Upper lobe of left lung (tissue), 6 donors: ENCODE measurements around the gene CD33. TPM values are rescaled to one million over a fixed set of nuclear protein-coding genes. Genes with fewer than 3 reads are reported as not detected.
A peak's percentile ranks its signal among the peaks of the same experiment; 100 is the strongest.

Experiments used
- ATAC-seq, 2 donors: fragments of 200-7000 bp; cut with Tn5 transposase; one replicate each; pipeline ENCODE4 v1.9.1; 2022; ENCODE audit warnings: mild to moderate bottlenecking in 2 of 2, moderate library complexity in 2 of 2; ENCODE audit not compliant: low FRiP score in 2 of 2
- DNase-seq, 2 donors: peaks; one replicate each; pipeline ENCODE4 v3.0.0-alpha.2; 2019 to 2020
- H3K27ac ChIP-seq, 4 donors: fragments of 200-600 bp; sonication (generic); one replicate each; pipeline ENCODE4 v1.5.1; 2016 to 2019
- H3K27me3 ChIP-seq, 4 donors: fragments of 200-600 bp; sonication (generic); one replicate each; pipeline ENCODE4 v1.5.1; 2017 to 2019
- H3K36me3 ChIP-seq, 4 donors: fragments of 200-600 bp; sonication (generic); one replicate each; pipeline ENCODE4 v1.5.1; 2016 to 2019
- H3K4me1 ChIP-seq, 4 donors: fragments of 200-600 bp; sonication (generic); one replicate each; pipeline ENCODE4 v1.5.1; 2018 to 2019
- H3K4me3 ChIP-seq, 4 donors: fragments of 200-600 bp; sonication (generic); one replicate each; pipeline ENCODE4 v1.5.1; 2017 to 2019; ENCODE audit warnings: mild to moderate bottlenecking in 2 of 4, moderate library complexity in 1 of 4
- H3K9me3 ChIP-seq, 4 donors: fragments of 200-600 bp; sonication (generic); one replicate each; pipeline ENCODE4 v1.5.1; 2018 to 2019
- CTCF ChIP-seq, 6 experiments: fragments of 450-650 bp in 4 of 6; fragments of 200-600 bp in 2 of 6; sonication (generic) in 2 of 6; IDR thresholded peaks; one replicate each; pipeline ENCODE4 v1.5.1; 2016 to 2019; ENCODE audit warnings: antibody characterized with exemption in 6 of 6
- EP300 ChIP-seq, 4 donors: sonication (generic); formaldehyde crosslinking; IDR thresholded peaks; one replicate each; pipeline ENCODE4 v1.5.1; 2017; ENCODE audit warnings: antibody characterized with exemption in 4 of 4, control low read depth in 2 of 4
- POLR2A ChIP-seq, 4 donors: fragments of 450-650 bp; IDR thresholded peaks; one replicate each; pipeline ENCODE4 v1.5.1; 2016 to 2017; ENCODE audit warnings: antibody characterized with exemption in 4 of 4, mild to moderate bottlenecking in 2 of 4
- POLR2AphosphoS5 ChIP-seq, 2 donors: sonication (generic); formaldehyde crosslinking; IDR thresholded peaks; one replicate each; pipeline ENCODE4 v1.5.1; 2017; ENCODE audit warnings: antibody characterized with exemption in 2 of 2
- WGBS, 2 donors: methylation state at CpG; one replicate each; pipeline ENCODE4 v1.1.5; 2017 to 2018; 5-methylcytosine and 5-hydroxymethylcytosine counted together
- total RNA-seq, 6 donors: library from RNA; depleted of rRNA in 4 of 6; stranded (reverse); fragments of >200 nt in 4 of 6; gene quantifications; one replicate each; pipeline versions ENCODE4 v1.1.0 to v1.2.1, GENCODE V29; 2016 to 2021
- donor health status: DM: no; HTN: no; CAD: no; lungs with moderate emphysema.
- donor health status: DM: no; HTN: yes; CAD: no; lungs with severe emphysema.

The CD33 gene
- total RNA-seq, 6 donors from 2014 or later = 8.4 to 32.2 (median 21.6) TPM

GRCh38 chr19:51250786-51251467, 26.0 kb downstream of the CD33 start, which contains the start of gene SIGLECL1:
SIGLECL1 (plus strand) TSS chr19:51251080; CDS start chr19:51264073, 12,993 bp downstream.
- Histone ChIP-seq H3K4me3 (no peak within 1 kb of the TSS), H3K9me3 (no peaks in the 10 kb centered on the region), H3K27ac (no peak within 1 kb of the TSS), H3K4me1 (no peaks in the 10 kb centered on the region), H3K27me3 (no peaks in the 10 kb centered on the region), H3K36me3 (no peaks in the 10 kb centered on the region)
- DNase-seq (peak in 1 of 2 donors; percentile 65), ATAC-seq (no peak)
- TF ChIP-seq CTCF (IDR thresholded peaks at IDR 0.05) (no peak), EP300 (IDR thresholded peaks at IDR 0.05) (no peak), POLR2AphosphoS5 (IDR thresholded peaks at IDR 0.05) (no peak), POLR2A (IDR thresholded peaks at IDR 0.05) (no peak)
- 93 to 95% methylated on average over 20 to 23 of the region's 23 CpGs for WGBS, 2 donors

GRCh38 chr19:51251468-51251820, 26.6 kb downstream of the CD33 start:
- DNase-seq (no peak), ATAC-seq (no peak)
- Histone ChIP-seq H3K27ac (no peak overlapping the region), H3K9me3 (no peaks in the 10 kb centered on the region), H3K36me3 (no peaks in the 10 kb centered on the region), H3K4me1 (no peaks in the 10 kb centered on the region), H3K4me3 (no peak overlapping the region), H3K27me3 (no peaks in the 10 kb centered on the region)
- TF ChIP-seq CTCF (IDR thresholded peaks at IDR 0.05) = no peak
- no peak for TF ChIP-seq POLR2A (IDR thresholded peaks at IDR 0.05)
- no peak for TF ChIP-seq EP300 (IDR thresholded peaks at IDR 0.05)
- WGBS, 2 donors = 75 to 80% methylated on average over 8 to 9 of the region's 9 CpGs

GRCh38 chr19:51252306-51253079, 27.6 kb downstream of the CD33 start:
- ATAC-seq = no peak
- H3K4me3 ChIP-seq = no peak overlapping the region
- H3K9me3 ChIP-seq = no peaks in the 10 kb centered on the region
- no peaks in the 10 kb centered on the region for H3K27me3 ChIP-seq
- no peak overlapping the region for H3K27ac ChIP-seq
- DNase-seq = no peak
- H3K4me1 ChIP-seq = no peaks in the 10 kb centered on the region
- WGBS, 2 donors = 71 to 73% methylated on average over 9 of the region's 9 CpGs
- no peaks in the 10 kb centered on the region for H3K36me3 ChIP-seq
- TF ChIP-seq POLR2AphosphoS5 (IDR thresholded peaks at IDR 0.05) (no peak), EP300 (IDR thresholded peaks at IDR 0.05) (no peak), POLR2A (IDR thresholded peaks at IDR 0.05) (no peak), CTCF (IDR thresholded peaks at IDR 0.05) (no peak)

- no peak overlapping the region for H3K4me3 ChIP-seq
- H3K36me3 ChIP-seq = no peaks in the 10 kb centered on the region
- H3K27me3 ChIP-seq = no peaks in the 10 kb centered on the region
- no peak overlapping the region for H3K27ac ChIP-seq
- TF ChIP-seq POLR2AphosphoS5 (IDR thresholded peaks at IDR 0.05) (no peak), CTCF (IDR thresholded peaks at IDR 0.05) (no peak), POLR2A (IDR thresholded peaks at IDR 0.05) (no peak), EP300 (IDR thresholded peaks at IDR 0.05) (no peak)
- WGBS, 2 donors = 70 to 77% methylated on average over 1 of the region's 1 CpG
- no peak for ATAC-seq
- no peaks in the 10 kb centered on the region for H3K4me1 ChIP-seq
- DNase-seq = no peak
- H3K9me3 ChIP-seq = no peaks in the 10 kb centered on the region
Observed at GRCh38 chr19:51253088-51253806, 28.4 kb downstream of the CD33 start.
